HepG2 (cell line): ENCODE results near the gene AQP10. TPM values are rescaled to one million over a fixed set of nuclear protein-coding genes. Genes with fewer than 3 reads are reported as not detected.
A peak's percentile ranks its signal among the peaks of the same experiment; 100 is the strongest.

ENCODE experiments used
- ELF3 ChIP-seq: IDR thresholded peaks from 2 replicates; pipeline ENCODE4 v1.6.1; 2016; ENCODE audit warnings: missing genetic modification reagents, missing compliant biosample characterization
- ELF4 ChIP-seq: sonication (generic); formaldehyde crosslinking; IDR thresholded peaks from 2 replicates; pipeline ENCODE4 v1.5.0; 2020; ENCODE audit warnings: missing genetic modification reagents, mild to moderate bottlenecking, moderate library complexity, borderline replicate concordance
- GTF2F1 ChIP-seq: fragments of 150-350 bp; IDR thresholded peaks from 2 replicates; pipeline ENCODE4 v1.6.1; 2014; ENCODE audit warnings: low read length
- HDAC2 ChIP-seq: sonication (generic); formaldehyde crosslinking; IDR thresholded peaks from 2 replicates; pipeline ENCODE4 v1.4.0; 2020; ENCODE audit warnings: missing genetic modification reagents
- IRF2 ChIP-seq: IDR thresholded peaks from 2 replicates; pipeline ENCODE4 v1.6.1; 2018; ENCODE audit warnings: missing genetic modification reagents, missing compliant biosample characterization
- JUND ChIP-seq: sonication (generic); formaldehyde crosslinking; IDR thresholded peaks from 2 replicates; pipeline ENCODE4 v1.8.0; 2022; ENCODE audit warnings: mild to moderate bottlenecking, missing genetic modification reagents
- MTERF4 ChIP-seq: sonication (generic); formaldehyde crosslinking; IDR thresholded peaks from 2 replicates; pipeline ENCODE4 v1.8.0; 2023; ENCODE audit warnings: mild to moderate bottlenecking, missing genetic modification reagents
- NAIF1 ChIP-seq: sonication (generic); formaldehyde crosslinking; IDR thresholded peaks from 2 replicates; pipeline ENCODE4 v1.5.0; 2020; ENCODE audit warnings: mild to moderate bottlenecking, missing genetic modification reagents, borderline replicate concordance
- NFYB ChIP-seq: sonication (generic); formaldehyde crosslinking; IDR thresholded peaks from 2 replicates; pipeline ENCODE4 v1.4.0; 2020; ENCODE audit warnings: missing genetic modification reagents
- PPARG ChIP-seq: conservative IDR thresholded peaks from 2 replicates; pipeline ENCODE4 v1.6.1; 2016; ENCODE audit warnings: missing biosample characterization, missing genetic modification reagents
- RFX1 ChIP-seq: fragments of 450-650 bp; IDR thresholded peaks from 2 replicates; pipeline ENCODE4 v1.6.1; 2017
- SNRNP70 ChIP-seq: fragments of 200-400 bp; formaldehyde crosslinking; IDR thresholded peaks from 2 replicates; pipeline ENCODE4 v1.6.1; 2017; ENCODE audit warnings: mild to moderate bottlenecking, low read depth, low read length, moderate library complexity
- ZNF24 ChIP-seq: fragments of 450-650 bp; IDR thresholded peaks from 2 replicates; pipeline ENCODE4 v1.6.1; 2017; ENCODE audit warnings: antibody characterized with exemption, mild to moderate bottlenecking
- ZNF597 ChIP-seq: sonication (generic); formaldehyde crosslinking; IDR thresholded peaks from 2 replicates; pipeline ENCODE4 v1.5.0; 2020; ENCODE audit warnings: missing genetic modification reagents
- ZNF652 ChIP-seq: IDR thresholded peaks from 2 replicates; pipeline ENCODE4 v1.6.1; 2016; ENCODE audit warnings: low read depth, borderline replicate concordance
- ZNF7 ChIP-seq: IDR thresholded peaks from 2 replicates; pipeline ENCODE4 v1.6.1; 2016; ENCODE audit warnings: missing biosample characterization, missing genetic modification reagents
- ZSCAN9 ChIP-seq: IDR thresholded peaks from 2 replicates; pipeline ENCODE4 v1.6.1; 2016; ENCODE audit warnings: borderline replicate concordance
- polyA plus RNA-seq, 8 experiments: library from polyadenylated mRNA; depleted of rRNA in 3 of 8; stranded (reverse) in 7 of 8; unstranded in 1 of 8; fragments of >200 nt; fragmentation: Illumina TruSeq in 4 of 8; extraction: Trizol in 4 of 8; gene quantifications; 2 replicates each; pipeline versions ENCODE4 v1.2.1 to v1.2.3, GENCODE V29; 2011 to 2016; ENCODE audit warnings: low read depth in 4 of 8, missing spikeins in 1 of 8, mixed read lengths in 1 of 8; ENCODE audit not compliant: insufficient read depth in 1 of 8
- total RNA-seq, 5 experiments: library from RNA; depleted of rRNA; stranded (reverse); fragments of >200 nt; fragmentation: Illumina TruSeq; extraction: Trizol; gene quantifications; 2 replicates each; pipeline ENCODE4 v1.2.3, GENCODE V29; 2016; ENCODE audit warnings: low read depth in 1 of 5
- TF ChIP-seq, protein P1 (sequence below): sonication (generic); formaldehyde crosslinking; IDR thresholded peaks from 2 replicates; pipeline ENCODE4 v1.4.0; 2020; ENCODE audit warnings: missing genetic modification reagents, borderline replicate concordance
- TF ChIP-seq, protein P2 (sequence below): IDR thresholded peaks from 2 replicates; pipeline ENCODE4 v1.6.1; 2016
- TF ChIP-seq, protein P3 (sequence below): sonication (generic); formaldehyde crosslinking; IDR thresholded peaks from 2 replicates; pipeline ENCODE4 v1.8.0; 2022; ENCODE audit warnings: mild to moderate bottlenecking, missing genetic modification reagents, borderline replicate concordance

AQP10 gene
- total and polyA plus RNA-seq, 2 of the 13 experiments (the other 11 are each of a cell fraction or from before 2014, with no cell fraction given) = 0.30 TPM; not detected in 1

DNA sequence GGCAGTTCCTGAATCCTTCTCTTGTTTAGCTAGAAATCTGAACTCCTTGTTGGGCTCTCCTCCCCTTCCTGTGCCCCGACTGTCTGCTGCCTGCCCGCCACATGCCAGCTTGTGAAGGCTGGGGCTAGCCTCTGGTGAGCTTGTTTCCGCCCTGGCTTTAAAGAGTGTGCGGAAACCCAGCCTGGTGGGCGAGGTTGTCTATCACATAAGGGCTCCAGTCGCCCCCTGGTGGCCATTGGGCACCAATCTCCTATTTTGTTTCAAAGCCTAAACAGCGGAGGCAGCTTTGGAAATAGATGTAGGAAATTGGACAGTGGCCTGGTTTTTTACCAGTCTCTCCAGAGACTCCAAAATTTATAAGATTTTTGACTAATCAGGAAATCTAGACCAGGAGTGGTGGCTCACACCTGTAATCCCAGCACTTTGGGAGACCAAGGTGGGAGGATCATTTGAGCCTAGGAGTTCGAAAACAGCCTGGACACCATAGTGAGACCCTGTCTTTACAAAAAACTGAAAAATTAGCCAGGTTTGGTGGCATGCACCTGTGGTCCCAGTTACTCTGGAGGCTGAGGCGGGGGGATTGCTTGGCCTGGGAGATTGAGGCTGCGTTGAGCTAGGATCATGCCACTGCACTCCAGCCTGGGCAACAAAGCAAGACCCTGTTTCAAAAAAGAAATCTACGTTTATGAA is 14.3 kb downstream of the AQP10 start (continued):
- TF ChIP-seq MTERF4 (CRISPR knock-in tag) = no peak
- TF ChIP-seq IRF2 = no peak
- no peak for TF ChIP-seq ZNF597 (CRISPR knock-in tag)
- TF ChIP-seq, protein P1, sequence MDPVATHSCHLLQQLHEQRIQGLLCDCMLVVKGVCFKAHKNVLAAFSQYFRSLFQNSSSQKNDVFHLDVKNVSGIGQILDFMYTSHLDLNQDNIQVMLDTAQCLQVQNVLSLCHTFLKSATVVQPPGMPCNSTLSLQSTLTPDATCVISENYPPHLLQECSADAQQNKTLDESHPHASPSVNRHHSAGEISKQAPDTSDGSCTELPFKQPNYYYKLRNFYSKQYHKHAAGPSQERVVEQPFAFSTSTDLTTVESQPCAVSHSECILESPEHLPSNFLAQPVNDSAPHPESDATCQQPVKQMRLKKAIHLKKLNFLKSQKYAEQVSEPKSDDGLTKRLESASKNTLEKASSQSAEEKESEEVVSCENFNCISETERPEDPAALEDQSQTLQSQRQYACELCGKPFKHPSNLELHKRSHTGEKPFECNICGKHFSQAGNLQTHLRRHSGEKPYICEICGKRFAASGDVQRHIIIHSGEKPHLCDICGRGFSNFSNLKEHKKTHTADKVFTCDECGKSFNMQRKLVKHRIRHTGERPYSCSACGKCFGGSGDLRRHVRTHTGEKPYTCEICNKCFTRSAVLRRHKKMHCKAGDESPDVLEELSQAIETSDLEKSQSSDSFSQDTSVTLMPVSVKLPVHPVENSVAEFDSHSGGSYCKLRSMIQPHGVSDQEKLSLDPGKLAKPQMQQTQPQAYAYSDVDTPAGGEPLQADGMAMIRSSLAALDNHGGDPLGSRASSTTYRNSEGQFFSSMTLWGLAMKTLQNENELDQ (CRISPR knock-in tag) = no peak
- TF ChIP-seq, protein P2, sequence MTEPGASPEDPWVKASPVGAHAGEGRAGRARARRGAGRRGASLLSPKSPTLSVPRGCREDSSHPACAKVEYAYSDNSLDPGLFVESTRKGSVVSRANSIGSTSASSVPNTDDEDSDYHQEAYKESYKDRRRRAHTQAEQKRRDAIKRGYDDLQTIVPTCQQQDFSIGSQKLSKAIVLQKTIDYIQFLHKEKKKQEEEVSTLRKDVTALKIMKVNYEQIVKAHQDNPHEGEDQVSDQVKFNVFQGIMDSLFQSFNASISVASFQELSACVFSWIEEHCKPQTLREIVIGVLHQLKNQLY (CRISPR knock-in tag) = no peak
- no peak for TF ChIP-seq PPARG (CRISPR knock-in tag)
- TF ChIP-seq, protein P3, sequence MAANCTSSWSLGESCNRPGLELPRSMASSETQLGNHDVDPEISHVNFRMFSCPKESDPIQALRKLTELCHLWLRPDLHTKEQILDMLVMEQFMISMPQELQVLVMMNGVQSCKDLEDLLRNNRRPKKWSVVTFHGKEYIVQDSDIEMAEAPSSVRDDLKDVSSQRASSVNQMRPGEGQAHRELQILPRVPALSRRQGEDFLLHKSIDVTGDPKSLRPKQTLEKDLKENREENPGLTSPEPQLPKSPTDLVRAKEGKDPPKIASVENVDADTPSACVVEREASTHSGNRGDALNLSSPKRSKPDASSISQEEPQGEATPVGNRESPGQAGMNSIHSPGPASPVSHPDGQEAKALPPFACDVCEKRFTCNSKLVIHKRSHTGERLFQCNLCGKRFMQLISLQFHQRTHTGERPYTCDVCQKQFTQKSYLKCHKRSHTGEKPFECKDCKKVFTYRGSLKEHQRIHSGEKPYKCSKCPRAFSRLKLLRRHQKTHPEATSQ (CRISPR knock-in tag) = no peak
- no peak for TF ChIP-seq ELF4
- no peak for TF ChIP-seq NFYB (CRISPR knock-in tag)
- TF ChIP-seq GTF2F1 = no peak
- TF ChIP-seq HDAC2 (CRISPR knock-in tag) = no peak
- TF ChIP-seq JUND (CRISPR knock-in tag) = no peak
- TF ChIP-seq SNRNP70 = no peak
- no peak for TF ChIP-seq NAIF1
- peak; percentile 98 for TF ChIP-seq ZNF652
- 0 out of 2 replicates have a peak, but pooled peaks have one; percentile 21 for TF ChIP-seq ZSCAN9
- peak; percentile 72; the same call in 1 of the 2 replicates for TF ChIP-seq ELF3 (CRISPR knock-in tag)
- TF ChIP-seq RFX1 = no peak
- TF ChIP-seq ZNF24 = no peak
- TF ChIP-seq ZNF7 (CRISPR knock-in tag) = no peak
